ENCODE measurements around the gene LMTK3.
"Not testable (repeated sequence)": the region's sequence is repeated elsewhere in the genome, so short reads cannot be mapped to it uniquely, and the experiment has no call there.

LMTK3 gene

DNA sequence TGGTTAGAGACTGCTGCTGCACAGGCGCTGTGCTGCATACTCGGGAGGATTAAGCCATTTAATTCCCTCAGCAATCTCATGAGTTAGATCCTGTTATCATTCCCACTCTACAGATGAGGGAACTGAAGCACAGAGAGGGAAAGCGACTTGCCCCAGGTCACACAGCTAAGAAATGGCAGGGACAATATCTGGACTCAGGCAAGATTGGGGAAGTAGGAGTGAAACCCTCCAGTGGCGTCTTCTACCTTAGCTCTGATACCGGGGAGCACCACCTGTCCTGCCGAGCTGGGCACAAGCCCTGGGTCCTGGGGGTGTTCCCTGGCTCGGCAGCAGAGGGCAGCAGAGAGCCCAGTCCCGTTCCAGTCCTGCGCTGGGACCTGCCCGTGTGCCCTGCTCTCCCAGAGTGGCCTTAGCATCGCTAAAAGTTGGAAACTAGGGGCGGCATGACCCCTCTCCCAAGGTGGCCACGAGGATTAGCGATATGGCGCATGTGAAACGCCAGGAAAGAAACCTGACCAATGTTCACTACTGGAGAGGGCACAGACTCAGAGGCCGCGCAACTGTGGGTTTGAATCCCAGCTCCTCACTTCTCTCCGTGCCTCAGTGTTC lies 21.9 kb downstream of the LMTK3 start:
- ATAC-seq (peak; percentile 56), DNase-seq (peak; percentile 90)
- Mint-ChIP-seq H3K27me3 (peaks cover 24% of the 10 kb centered on the region), H3K4me3 (no peak overlapping the region), H3K9me3 (no peaks in the 10 kb centered on the region), H3K27ac (no peak overlapping the region), H3K4me1 (peaks cover 34% of the 10 kb centered on the region), H3K36me3 (ENCODE audit: low read depth) (no peaks in the 10 kb centered on the region)

DNA sequence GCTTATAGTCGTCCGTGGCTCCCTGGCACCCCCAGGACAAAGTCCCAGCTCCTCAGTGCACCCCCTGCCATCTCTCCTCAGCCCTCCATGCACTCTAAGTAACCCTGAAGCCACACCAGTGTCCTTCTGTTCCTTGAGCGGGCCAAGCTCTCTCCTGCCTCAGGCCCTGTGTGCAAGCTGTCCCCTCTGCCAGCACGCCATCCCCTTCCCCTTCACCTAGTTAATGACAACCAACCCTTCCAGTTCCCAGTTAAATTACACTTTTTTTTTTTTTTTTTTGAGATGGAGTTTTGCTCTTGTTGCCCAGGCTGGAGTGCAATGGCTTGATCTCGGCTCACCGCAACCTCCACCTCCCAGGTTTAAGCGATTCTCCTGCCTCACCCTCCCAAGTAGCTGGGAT lies 23.2 kb downstream of the LMTK3 start:
- peaks cover 18% of the 10 kb centered on the region for H3K27me3 Mint-ChIP-seq
- not testable (repeated sequence) for H3K27ac Mint-ChIP-seq; H3K36me3 Mint-ChIP-seq (ENCODE audit: low read depth); DNase-seq; H3K4me3 Mint-ChIP-seq; ATAC-seq; H3K9me3 Mint-ChIP-seq
- peaks cover 29% of the 10 kb centered on the region for H3K4me1 Mint-ChIP-seq

DNA sequence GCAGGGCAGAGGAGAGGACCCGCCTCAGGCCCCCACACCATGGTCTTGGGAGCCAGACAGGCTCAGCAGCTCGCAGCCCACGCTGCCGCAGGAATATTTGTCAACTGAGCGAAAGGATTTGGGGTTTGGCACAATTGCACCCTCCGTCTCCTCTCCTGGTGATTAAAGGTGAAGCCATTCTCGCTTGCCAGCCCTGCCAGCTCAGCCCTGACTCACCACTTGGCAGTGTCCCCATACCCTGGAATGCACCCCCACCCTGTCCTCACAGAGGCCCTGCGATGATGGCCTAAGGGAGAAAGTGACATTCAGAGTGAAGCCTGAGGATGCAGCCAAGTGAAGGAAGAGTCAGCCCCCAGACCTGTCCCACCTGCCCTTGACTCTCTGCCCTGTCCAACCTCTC lies 23.7 kb downstream of the LMTK3 start:
- no peak for ATAC-seq
- Mint-ChIP-seq H3K27me3 (peaks cover 18% of the 10 kb centered on the region), H3K4me3 (no peak overlapping the region), H3K9me3 (no peaks in the 10 kb centered on the region), H3K36me3 (ENCODE audit: low read depth) (no peaks in the 10 kb centered on the region), H3K4me1 (peaks cover 27% of the 10 kb centered on the region), H3K27ac (no peak overlapping the region)
- no peak for DNase-seq

DNA sequence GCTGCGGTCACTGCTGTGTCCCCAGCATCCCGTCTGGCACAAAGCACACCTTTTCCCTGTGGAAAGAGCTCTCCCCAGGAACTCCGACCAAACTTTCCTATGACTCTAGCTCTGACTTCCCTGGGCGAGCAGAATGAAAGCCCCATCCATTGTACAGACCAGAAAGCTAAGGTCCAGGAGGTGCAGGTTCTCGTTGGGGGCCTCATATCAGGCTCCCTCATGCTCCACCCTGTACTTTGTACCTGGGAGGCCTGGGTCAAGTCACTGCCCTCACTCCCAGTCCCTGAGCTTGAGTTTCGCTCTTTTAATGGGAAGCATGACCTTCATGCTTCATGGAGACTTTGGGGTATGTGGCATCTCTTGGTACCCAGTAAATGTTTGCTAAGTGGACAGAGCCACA lies 24.1 kb downstream of the LMTK3 start:
- H3K36me3 Mint-ChIP-seq (ENCODE audit: low read depth): no peaks in the 10 kb centered on the region
- peaks cover 15% of the 10 kb centered on the region for H3K27me3 Mint-ChIP-seq
- no peak overlapping the region for H3K4me3 Mint-ChIP-seq
- H3K27ac Mint-ChIP-seq: no peak overlapping the region
- DNase-seq (no peak), ATAC-seq (no peak)
- peaks cover 23% of the 10 kb centered on the region for H3K4me1 Mint-ChIP-seq
- H3K9me3 Mint-ChIP-seq: no peaks in the 10 kb centered on the region

DNA sequence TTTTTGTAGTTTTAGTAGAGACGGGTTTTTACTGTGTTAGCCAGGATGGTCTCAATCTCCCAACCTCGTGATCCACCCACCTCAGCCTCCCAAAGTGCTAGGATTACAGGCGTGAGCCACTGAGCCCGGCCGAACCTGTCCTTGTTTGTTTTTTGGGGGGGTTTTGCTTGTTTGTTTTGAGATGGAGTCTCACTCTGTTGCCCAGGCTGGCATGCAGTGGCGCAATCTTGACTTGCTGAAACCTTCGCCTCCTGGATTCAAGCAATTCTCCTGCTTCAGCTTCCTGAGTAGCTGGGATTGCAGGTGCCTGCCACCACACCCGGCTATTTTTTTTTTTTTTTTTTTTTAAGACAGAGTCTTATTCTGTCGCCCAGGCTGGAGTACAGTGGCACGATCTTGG lies 24.9 kb downstream of the LMTK3 start:
- peaks cover 21% of the 10 kb centered on the region for H3K4me1 Mint-ChIP-seq
- not testable (repeated sequence) for DNase-seq; H3K27ac Mint-ChIP-seq; H3K9me3 Mint-ChIP-seq; H3K36me3 Mint-ChIP-seq (ENCODE audit: low read depth); H3K27me3 Mint-ChIP-seq; ATAC-seq; H3K4me3 Mint-ChIP-seq

DNA sequence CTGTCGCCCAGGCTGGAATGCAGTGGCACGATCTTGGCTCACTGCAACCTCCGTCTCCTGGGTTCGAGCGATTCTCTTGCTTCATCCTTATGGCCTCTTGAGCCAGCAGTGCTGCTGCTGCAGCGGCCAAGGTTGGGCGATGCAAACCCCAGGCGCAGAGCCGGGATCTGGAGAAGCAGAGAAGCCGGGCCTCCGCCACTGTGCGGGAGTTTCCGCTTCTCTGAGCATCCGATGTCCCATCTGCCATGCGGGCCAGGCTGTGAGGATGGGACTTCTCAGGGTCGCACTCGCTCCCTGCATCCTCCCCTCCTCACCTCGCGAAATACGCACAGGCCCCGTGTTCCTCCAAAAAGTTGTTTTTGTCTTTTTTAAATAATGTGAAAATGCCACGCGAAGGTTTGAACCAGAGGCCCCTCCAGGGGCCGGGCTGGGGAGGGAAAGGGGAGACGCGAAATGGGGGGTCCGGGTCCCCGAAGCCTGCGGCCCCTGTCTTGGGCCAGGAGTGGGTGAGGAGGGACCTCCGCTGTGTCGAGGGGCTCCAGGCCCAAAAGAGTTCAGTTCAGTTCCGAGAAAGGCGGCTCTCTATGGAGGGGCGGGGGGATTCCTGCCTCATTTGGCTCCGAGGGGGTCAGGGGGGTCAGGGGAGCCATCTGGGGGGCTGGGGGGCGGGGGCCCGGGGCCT lies 26.6 kb downstream of the LMTK3 start:
- ATAC-seq (no peak), DNase-seq (no peak)
- no peak overlapping the region for H3K27ac Mint-ChIP-seq
- H3K36me3 Mint-ChIP-seq (ENCODE audit: low read depth): no peaks in the 10 kb centered on the region
- H3K4me1 Mint-ChIP-seq: peaks cover 23% of the 10 kb centered on the region
- H3K4me3 Mint-ChIP-seq: no peak overlapping the region
- H3K9me3 Mint-ChIP-seq: no peaks in the 10 kb centered on the region
- peaks cover 2% of the 10 kb centered on the region for H3K27me3 Mint-ChIP-seq

DNA sequence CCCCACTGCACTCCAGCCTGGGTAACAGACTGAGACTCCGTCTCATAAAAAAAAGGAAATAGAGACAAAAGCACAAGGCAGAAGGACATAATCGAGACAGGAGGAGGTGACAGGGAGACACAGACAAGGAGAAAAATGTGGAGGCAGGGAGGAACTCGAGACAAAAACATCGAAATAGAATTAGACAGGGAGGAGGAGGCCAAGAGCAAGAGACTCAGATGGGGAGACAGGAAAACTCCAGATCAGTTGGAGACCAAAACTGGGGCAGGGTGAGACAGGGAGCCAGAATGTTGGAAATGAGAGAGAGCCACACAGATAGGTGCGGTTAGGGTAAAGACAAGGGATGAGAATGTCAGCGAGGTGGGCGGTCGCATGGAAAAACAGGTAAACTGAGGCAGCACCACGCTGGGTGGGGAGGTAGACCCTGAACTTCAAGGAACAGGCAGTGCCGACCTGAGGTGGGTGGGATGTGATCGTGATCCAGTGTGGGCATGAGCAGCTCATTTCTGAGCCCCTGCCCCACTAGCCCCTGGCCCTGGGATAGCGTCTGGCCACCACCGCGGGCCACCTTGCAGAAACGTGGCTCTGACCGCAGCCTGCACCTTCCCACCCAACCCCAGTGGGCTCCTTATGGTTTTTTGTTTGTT lies 27.3 kb downstream of the LMTK3 start:
- H3K36me3 Mint-ChIP-seq (ENCODE audit: low read depth): peaks cover under 1% of the 10 kb centered on the region
- DNase-seq (no peak), ATAC-seq (no peak)
- H3K9me3 Mint-ChIP-seq: no peaks in the 10 kb centered on the region
- H3K27me3 Mint-ChIP-seq: no peaks in the 10 kb centered on the region
- H3K27ac Mint-ChIP-seq: no peak overlapping the region
- H3K4me3 Mint-ChIP-seq: no peak overlapping the region
- H3K4me1 Mint-ChIP-seq: peaks cover 21% of the 10 kb centered on the region

DNA sequence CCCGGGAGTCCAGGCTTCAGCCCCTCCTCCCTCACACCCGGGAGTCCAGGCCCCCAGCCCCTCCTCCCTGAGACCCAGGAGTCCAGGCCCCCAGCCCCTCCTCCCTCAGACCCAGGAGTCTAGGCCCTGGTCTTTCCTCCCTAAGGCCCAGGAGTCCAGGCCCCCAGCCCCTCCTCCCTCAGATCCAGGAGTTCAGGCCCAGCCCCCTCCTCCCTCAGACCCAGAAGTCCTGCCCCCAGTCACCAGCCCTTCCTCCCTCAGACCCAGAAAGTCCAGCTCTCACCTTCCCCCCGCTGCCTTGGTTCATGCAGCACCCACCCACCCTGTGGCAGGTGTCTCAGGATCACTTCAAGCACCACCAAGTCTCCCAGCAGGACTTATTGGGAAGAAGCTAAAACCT lies 28.3 kb downstream of the LMTK3 start:
- Mint-ChIP-seq H3K36me3 (ENCODE audit: low read depth) (peaks cover 2% of the 10 kb centered on the region), H3K27ac (no peak overlapping the region), H3K27me3 (no peaks in the 10 kb centered on the region), H3K4me3 (no peak overlapping the region), H3K9me3 (no peaks in the 10 kb centered on the region), H3K4me1 (peaks cover 21% of the 10 kb centered on the region)
- DNase-seq (no peak), ATAC-seq (no peak)

DNA sequence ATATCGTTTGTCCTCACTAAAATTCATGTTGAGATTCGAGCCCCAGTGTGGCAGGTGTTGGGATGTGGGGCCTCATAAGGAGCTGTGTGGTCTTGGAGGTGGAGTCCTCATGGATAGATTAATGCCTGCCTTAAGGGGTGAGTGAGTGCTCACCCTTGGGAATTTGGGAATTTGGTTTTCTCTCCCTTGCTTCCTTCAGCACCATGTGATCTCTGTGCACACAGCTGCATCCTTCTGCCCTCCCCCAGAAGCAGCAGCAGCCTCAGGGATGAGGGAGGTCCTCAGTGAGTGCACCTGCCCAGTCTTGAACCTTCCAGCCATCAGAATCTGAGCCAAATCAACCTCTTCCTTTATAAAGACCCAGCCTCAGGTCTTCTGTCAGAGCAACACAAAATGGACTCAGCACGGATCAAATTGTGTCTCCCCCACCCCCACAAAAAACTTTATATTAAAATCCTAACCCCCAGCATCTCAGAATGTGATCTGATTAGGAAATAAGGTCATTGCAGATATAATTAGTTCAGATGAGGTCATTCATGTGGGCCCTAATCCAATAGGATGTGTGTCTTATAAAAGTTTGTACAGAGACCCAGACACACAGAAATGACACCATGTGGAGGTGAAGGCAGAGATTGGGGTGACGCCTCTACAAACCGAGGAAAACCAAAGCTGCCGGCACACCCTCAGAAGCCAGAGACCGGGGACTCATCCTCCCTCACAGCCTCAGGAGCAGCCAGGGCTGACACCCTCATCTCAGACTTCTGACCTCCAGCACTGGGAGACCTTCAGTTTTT lies 29.6 kb downstream of the LMTK3 start:
- Mint-ChIP-seq H3K36me3 (ENCODE audit: low read depth) (peaks cover 2% of the 10 kb centered on the region), H3K27ac (peak overlapping the region; percentile 87), H3K9me3 (no peaks in the 10 kb centered on the region), H3K4me3 (peak overlapping the region; percentile 24), H3K27me3 (no peaks in the 10 kb centered on the region), H3K4me1 (peaks cover 21% of the 10 kb centered on the region)
- no peak for DNase-seq
- ATAC-seq: no peak

DNA sequence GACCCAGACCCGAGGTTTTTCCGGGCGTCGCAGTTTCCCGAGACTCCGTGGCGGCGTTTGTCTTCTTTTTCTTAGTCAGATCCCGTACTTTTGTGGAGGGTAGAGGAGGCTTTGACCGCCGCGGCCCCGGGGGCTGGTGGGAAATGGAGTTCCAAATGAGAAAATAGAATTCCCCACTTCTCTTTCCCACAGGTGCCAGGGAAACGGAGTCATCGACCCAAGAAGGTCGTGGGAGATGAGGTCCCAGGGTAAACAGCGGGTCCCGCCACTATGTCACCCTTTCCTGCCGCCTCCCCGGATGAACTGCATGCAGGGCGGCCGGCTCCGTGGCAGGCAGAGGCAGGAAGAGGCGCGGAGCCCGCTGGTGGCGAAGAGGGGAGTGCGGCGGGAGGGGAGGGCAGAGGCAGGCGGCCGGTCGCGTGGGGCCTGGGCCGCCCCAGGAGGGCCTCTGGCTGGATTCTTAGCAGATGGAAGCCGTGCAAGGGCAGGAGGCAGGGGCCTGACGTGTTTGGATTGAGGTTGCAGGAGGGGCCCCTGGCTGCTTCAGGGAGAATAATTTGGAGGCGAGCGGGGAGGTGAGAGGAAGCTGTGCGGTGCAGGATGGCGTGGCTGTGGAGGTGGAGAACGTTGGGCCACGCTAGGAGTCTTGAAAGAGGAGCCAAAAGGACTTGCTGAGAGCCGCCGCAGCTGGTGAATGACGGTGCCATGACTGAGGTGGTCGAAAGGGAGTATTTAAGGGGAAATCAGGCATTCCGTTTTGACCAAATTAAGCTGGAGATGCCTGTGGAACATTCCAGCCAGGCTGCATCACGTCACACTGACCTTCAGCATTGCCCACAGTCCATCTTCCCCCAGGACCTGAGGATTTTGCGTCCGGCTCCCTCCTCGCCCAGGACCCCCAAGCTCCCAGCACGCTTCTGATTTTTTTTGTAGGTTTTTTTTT lies 30.8 kb downstream of the LMTK3 start:
- H3K9me3 Mint-ChIP-seq: no peaks in the 10 kb centered on the region
- H3K36me3 Mint-ChIP-seq (ENCODE audit: low read depth): peaks cover 2% of the 10 kb centered on the region
- ATAC-seq: peak; percentile 76
- H3K27ac Mint-ChIP-seq: peak overlapping the region; percentile 87
- H3K4me1 Mint-ChIP-seq: peaks cover 21% of the 10 kb centered on the region
- H3K4me3 Mint-ChIP-seq: peak overlapping the region; percentile 74
- H3K27me3 Mint-ChIP-seq: no peaks in the 10 kb centered on the region
- peak; percentile 66 for DNase-seq

DNA sequence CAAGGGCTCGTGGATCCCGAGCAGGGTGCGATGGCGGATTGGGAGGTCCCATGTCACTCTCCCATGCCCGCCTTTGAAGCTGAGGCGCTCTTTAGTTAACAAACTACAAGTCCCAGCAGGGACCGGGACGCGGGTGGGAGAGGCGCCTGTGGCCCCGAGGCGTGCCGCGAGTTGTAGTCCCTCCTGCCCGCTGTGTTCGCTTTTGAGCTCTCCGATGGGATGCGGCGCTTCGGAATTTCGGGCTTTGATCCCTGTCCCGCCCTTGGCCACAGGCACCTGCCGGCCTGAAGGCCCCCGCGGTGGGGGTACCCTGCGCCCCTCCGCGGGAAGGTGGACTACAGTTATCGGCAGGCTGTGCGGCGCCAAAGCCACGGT lies 31.5 kb downstream of the LMTK3 start:
- DNase-seq (peak; percentile 32), ATAC-seq (no peak)
- Mint-ChIP-seq H3K4me1 (peaks cover 21% of the 10 kb centered on the region), H3K4me3 (peak overlapping the region; percentile 74), H3K9me3 (no peaks in the 10 kb centered on the region), H3K36me3 (ENCODE audit: low read depth) (peaks cover 5% of the 10 kb centered on the region), H3K27ac (peak overlapping the region; percentile 87), H3K27me3 (no peaks in the 10 kb centered on the region)

DNA sequence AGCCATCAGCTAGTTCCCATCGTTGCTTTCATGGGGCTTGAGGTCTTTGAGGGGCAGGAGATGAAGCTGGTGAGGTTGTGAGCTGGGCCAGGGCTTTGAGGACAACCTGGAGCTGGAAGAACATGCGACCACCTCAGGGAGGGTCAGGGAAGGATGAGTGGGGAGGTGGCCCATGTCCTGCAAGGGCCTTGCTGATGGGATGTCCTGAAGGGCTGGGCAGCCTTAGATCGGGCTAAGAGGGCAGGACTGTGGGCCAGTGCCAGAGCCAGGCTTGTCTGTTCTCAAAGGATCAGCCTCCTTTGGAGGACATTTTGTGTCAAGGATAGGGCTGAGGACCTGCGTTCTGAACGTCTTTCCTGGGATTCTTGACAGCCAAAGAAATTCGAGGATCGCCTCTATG lies 31.9 kb downstream of the LMTK3 start:
- ATAC-seq: no peak
- Mint-ChIP-seq H3K4me1 (peaks cover 21% of the 10 kb centered on the region), H3K9me3 (no peaks in the 10 kb centered on the region), H3K4me3 (peak overlapping the region; percentile 74), H3K27ac (peak overlapping the region; percentile 70), H3K27me3 (no peaks in the 10 kb centered on the region), H3K36me3 (ENCODE audit: low read depth) (peaks cover 5% of the 10 kb centered on the region)
- DNase-seq: no peak

DNA sequence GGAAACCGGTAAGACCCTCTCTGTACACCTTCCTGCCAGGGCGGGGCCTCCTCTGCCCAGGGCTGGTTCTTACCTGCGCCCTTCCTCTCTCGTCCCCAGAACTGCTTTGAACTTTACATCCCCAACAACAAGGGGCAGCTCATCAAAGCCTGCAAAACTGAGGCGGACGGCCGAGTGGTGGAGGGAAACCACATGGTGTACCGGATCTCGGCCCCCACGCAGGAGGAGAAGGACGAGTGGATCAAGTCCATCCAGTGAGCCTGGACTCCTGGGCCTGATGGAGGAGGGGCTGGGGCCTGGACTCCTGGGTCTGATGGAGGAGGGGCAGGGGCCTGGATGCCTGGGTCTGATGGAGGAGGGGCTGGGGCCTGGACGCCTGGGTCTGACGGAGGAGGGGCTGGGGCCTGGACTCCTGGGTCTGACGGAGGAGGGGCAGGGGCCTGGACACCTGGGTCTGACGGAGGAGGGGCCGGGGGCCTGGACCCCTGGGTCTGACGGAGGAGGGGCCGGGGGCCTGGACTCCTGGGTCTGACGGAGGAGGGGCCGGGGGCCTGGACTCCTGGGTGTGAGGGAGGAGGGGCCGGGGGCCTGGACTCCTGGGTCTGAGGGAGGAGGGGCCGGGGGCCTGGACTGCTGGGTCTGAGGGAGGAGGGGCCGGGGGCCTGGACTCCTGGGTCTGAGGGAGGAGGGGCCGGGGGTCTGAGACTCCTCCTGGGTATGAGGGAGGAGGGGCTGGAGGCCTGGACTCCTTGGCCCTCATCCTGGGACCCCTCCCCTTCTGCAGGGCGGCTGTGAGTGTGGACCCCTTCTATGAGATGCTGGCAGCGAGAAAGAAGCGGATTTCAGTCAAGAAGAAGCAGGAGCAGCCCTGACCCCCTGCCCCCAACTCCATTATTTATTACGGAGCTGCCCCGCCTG lies 33.0 kb downstream of the LMTK3 start:
- Mint-ChIP-seq H3K36me3 (ENCODE audit: low read depth) (peaks cover 8% of the 10 kb centered on the region), H3K9me3 (no peaks in the 10 kb centered on the region), H3K4me1 (peaks cover 21% of the 10 kb centered on the region), H3K27me3 (no peaks in the 10 kb centered on the region), H3K4me3 (no peak overlapping the region), H3K27ac (no peak overlapping the region)
- DNase-seq: no peak
- no peak for ATAC-seq
